SK-N-SH treated with all-trans-retinoic acid at 6 μM for 48 hours (cell line): Measurements from ENCODE around the gene THOP1.

Experiments used
- ARNTL ChIP-seq: fragments of 450-650 bp; formaldehyde crosslinking; IDR thresholded peaks from 2 replicates; pipeline ENCODE4 v1.5.0; 2020; ENCODE audit warnings: low read depth, mild to moderate bottlenecking, moderate library complexity, borderline replicate concordance
- BACH2 ChIP-seq: fragments of 250-450 bp; sonication (Bioruptor Pico); IDR thresholded peaks from 2 replicates; pipeline ENCODE4 v1.9.0; 2021; ENCODE audit warnings: mild to moderate bottlenecking, borderline replicate concordance
- ESRRG ChIP-seq: fragments of 250-450 bp; sonication (Bioruptor Pico); IDR thresholded peaks from 2 replicates; pipeline ENCODE4 v1.6.1; 2021; ENCODE audit warnings: mild to moderate bottlenecking
- RARB ChIP-seq: fragments of 250-450 bp; sonication (Bioruptor Pico); IDR thresholded peaks from 2 replicates; pipeline ENCODE4 v1.8.0; 2021; ENCODE audit warnings: mild to moderate bottlenecking, moderate library complexity
- SNAI2 ChIP-seq: fragments of 250-450 bp; sonication (Bioruptor Pico); IDR thresholded peaks from 2 replicates; pipeline ENCODE4 v1.5.0; 2020; ENCODE audit warnings: mild to moderate bottlenecking, moderate library complexity
- TCF4 ChIP-seq: fragments of 250-450 bp; sonication (Bioruptor Pico); IDR thresholded peaks from 2 replicates; pipeline ENCODE4 v1.8.0; 2021; ENCODE audit warnings: mild to moderate bottlenecking, moderate library complexity, borderline replicate concordance
- ZFP3 ChIP-seq: fragments of 250-450 bp; sonication (Bioruptor Pico); IDR thresholded peaks from 2 replicates; pipeline ENCODE4 v1.5.0; 2020; ENCODE audit warnings: mild to moderate bottlenecking, moderate library complexity
- ZFP30 ChIP-seq: fragments of 450-650 bp; formaldehyde crosslinking; IDR thresholded peaks from 2 replicates; pipeline ENCODE4 v1.5.0; 2022; ENCODE audit warnings: mild to moderate bottlenecking, moderate library complexity
- ZNF565 ChIP-seq: fragments of 450-650 bp; formaldehyde crosslinking; conservative IDR thresholded peaks from 2 replicates; pipeline ENCODE4 v1.5.0; 2020; ENCODE audit warnings: low read depth, mild to moderate bottlenecking, moderate library complexity
- ZNF8 ChIP-seq: fragments of 450-650 bp; formaldehyde crosslinking; IDR thresholded peaks from 2 replicates; pipeline ENCODE4 v1.5.0; 2020; ENCODE audit warnings: mild to moderate bottlenecking, moderate library complexity
- TF ChIP-seq, protein P1 (sequence below): fragments of 250-450 bp; sonication (Bioruptor Pico); IDR thresholded peaks from 2 replicates; pipeline ENCODE4 v1.5.1; 2020; ENCODE audit warnings: low read depth, mild to moderate bottlenecking, moderate library complexity
- TF ChIP-seq, protein P2 (sequence below): fragments of 250-450 bp; sonication (Bioruptor Pico); IDR thresholded peaks from 2 replicates; pipeline ENCODE4 v1.8.0; 2020; ENCODE audit warnings: mild to moderate bottlenecking, moderate library complexity, borderline replicate concordance
- TF ChIP-seq, protein P3 (sequence below): fragments of 250-450 bp; sonication (Bioruptor Pico); IDR thresholded peaks from 2 replicates; pipeline ENCODE4 v1.5.1; 2021; ENCODE audit warnings: mild to moderate bottlenecking, moderate library complexity
- TF ChIP-seq, protein P4 (sequence below): fragments of 250-450 bp; sonication (Bioruptor Pico); IDR thresholded peaks from 2 replicates; pipeline ENCODE4 v1.8.0; 2021; ENCODE audit warnings: low read depth, mild to moderate bottlenecking, moderate library complexity, borderline replicate concordance

DNA sequence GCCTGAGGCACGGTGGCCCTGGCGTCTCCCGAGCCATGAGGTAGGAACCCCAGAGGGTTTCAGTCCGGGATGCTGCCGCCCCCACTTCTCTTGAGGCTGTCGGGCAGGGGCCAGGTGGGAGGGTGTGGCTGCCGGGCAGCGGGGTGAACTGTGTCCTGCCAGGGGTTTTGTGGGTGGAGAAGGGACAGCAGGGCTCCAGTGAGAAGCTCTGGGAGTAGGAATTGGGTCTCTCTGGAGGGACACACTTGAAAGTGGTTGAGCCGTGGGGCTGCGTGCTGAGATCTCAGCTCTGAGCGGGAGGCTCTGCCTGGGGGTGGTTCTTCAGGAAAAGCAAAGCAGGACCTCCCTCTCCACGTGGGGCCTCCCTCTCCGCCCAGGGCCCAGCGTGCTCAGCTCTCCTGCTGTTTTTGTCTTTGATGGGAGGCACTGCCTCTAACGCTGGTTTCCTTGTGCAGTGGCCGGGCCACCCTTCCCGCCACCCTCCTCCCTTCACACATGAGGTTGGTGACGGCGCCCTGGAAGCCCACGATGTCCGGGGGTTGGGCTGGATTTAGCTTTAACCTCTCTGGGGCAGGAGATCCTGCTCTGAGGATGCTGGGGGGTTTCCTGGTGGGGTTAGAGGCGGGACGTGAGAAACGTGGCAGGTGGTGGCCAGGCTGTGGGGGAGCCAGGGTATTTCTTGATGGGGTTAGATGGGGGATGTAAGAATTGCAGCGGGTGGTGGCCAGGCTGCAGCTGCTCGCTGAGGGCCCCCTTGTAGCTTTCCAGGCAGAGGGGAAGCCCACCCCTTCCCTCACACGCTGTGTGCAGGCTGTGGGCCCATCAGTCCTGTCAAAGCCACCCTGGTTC, 19.1 kb downstream of the THOP1 start:
- TF ChIP-seq, protein P1, sequence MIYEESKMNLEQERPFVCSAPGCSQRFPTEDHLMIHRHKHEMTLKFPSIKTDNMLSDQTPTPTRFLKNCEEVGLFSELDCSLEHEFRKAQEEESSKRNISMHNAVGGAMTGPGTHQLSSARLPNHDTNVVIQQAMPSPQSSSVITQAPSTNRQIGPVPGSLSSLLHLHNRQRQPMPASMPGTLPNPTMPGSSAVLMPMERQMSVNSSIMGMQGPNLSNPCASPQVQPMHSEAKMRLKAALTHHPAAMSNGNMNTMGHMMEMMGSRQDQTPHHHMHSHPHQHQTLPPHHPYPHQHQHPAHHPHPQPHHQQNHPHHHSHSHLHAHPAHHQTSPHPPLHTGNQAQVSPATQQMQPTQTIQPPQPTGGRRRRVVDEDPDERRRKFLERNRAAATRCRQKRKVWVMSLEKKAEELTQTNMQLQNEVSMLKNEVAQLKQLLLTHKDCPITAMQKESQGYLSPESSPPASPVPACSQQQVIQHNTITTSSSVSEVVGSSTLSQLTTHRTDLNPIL (CRISPR knock-in tag): no peak
- TF ChIP-seq ZNF8 (no peak), ARNTL (CRISPR knock-in tag) (no peak), ZFP30 (CRISPR knock-in tag) (no peak), TCF4 (CRISPR knock-in tag) (no peak), ZFP3 (CRISPR knock-in tag) (no peak), ESRRG (CRISPR knock-in tag) (no peak), ZNF565 (CRISPR knock-in tag) (no peak), BACH2 (CRISPR knock-in tag) (no peak), SNAI2 (CRISPR knock-in tag) (no peak), RARB (CRISPR knock-in tag) (no peak)
- TF ChIP-seq, protein P2, sequence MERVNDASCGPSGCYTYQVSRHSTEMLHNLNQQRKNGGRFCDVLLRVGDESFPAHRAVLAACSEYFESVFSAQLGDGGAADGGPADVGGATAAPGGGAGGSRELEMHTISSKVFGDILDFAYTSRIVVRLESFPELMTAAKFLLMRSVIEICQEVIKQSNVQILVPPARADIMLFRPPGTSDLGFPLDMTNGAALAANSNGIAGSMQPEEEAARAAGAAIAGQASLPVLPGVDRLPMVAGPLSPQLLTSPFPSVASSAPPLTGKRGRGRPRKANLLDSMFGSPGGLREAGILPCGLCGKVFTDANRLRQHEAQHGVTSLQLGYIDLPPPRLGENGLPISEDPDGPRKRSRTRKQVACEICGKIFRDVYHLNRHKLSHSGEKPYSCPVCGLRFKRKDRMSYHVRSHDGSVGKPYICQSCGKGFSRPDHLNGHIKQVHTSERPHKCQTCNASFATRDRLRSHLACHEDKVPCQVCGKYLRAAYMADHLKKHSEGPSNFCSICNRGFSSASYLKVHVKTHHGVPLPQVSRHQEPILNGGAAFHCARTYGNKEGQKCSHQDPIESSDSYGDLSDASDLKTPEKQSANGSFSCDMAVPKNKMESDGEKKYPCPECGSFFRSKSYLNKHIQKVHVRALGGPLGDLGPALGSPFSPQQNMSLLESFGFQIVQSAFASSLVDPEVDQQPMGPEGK (CRISPR knock-in tag): no peak
- TF ChIP-seq, protein P3, sequence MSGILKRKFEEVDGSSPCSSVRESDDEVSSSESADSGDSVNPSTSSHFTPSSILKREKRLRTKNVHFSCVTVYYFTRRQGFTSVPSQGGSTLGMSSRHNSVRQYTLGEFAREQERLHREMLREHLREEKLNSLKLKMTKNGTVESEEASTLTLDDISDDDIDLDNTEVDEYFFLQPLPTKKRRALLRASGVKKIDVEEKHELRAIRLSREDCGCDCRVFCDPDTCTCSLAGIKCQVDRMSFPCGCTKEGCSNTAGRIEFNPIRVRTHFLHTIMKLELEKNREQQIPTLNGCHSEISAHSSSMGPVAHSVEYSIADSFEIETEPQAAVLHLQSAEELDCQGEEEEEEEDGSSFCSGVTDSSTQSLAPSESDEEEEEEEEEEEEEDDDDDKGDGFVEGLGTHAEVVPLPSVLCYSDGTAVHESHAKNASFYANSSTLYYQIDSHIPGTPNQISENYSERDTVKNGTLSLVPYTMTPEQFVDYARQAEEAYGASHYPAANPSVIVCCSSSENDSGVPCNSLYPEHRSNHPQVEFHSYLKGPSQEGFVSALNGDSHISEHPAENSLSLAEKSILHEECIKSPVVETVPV (CRISPR knock-in tag): no peak
- TF ChIP-seq, protein P4, sequence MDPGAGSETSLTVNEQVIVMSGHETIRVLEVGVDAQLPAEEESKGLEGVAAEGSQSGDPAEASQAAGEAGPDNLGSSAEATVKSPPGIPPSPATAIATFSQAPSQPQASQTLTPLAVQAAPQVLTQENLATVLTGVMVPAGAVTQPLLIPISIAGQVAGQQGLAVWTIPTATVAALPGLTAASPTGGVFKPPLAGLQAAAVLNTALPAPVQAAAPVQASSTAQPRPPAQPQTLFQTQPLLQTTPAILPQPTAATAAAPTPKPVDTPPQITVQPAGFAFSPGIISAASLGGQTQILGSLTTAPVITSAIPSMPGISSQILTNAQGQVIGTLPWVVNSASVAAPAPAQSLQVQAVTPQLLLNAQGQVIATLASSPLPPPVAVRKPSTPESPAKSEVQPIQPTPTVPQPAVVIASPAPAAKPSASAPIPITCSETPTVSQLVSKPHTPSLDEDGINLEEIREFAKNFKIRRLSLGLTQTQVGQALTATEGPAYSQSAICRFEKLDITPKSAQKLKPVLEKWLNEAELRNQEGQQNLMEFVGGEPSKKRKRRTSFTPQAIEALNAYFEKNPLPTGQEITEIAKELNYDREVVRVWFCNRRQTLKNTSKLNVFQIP: no peak
